Stimulated activated naive B cell treated with anti-CD40 and anti-IgM and Interleukin-4, amounts not matched to agents 10 μg/mL and 1 μg/mL and 100 μg/mL, for 72 hours (primary cell): ENCODE data around the gene ZCCHC9.

Source experiments
- ATAC-seq, 2 donors: fragments of 150-1000 bp; cut with Tn5 transposase; replicated peaks; 2 replicates each; pipeline ENCODE4 v1.10.0; 2021; ENCODE audit warnings: moderate library complexity in 1 of 2
- DNase-seq: peaks from one replicate; pipeline ENCODE4 v3.0.0; 2021
- H3K27ac Mint-ChIP-seq: one replicate; pipeline ENCODE4 v1.8.0; 2022; ENCODE audit warnings: mild to moderate bottlenecking, mixed read lengths
- H3K27me3 Mint-ChIP-seq, 2 donors: one replicate each; pipeline ENCODE4 v1.8.0; 2022; ENCODE audit warnings: mixed read lengths in 2 of 2
- H3K36me3 Mint-ChIP-seq, 2 donors: one replicate each; pipeline ENCODE4 v1.8.0; 2022; ENCODE audit warnings: mixed read lengths in 2 of 2, mild to moderate bottlenecking in 1 of 2
- H3K4me1 Mint-ChIP-seq, 2 donors: one replicate each; pipeline ENCODE4 v1.8.0; 2022; ENCODE audit warnings: mixed read lengths in 2 of 2, mild to moderate bottlenecking in 1 of 2
- H3K4me3 Mint-ChIP-seq, 2 donors: one replicate each; pipeline ENCODE4 v1.8.0; 2022; ENCODE audit warnings: mild to moderate bottlenecking in 2 of 2, mixed read lengths in 2 of 2, moderate library complexity in 1 of 2
- H3K9me3 Mint-ChIP-seq, 2 donors: one replicate each; pipeline ENCODE4 v1.8.0; 2022; ENCODE audit warnings: mixed read lengths in 2 of 2, mild to moderate bottlenecking in 1 of 2

Gene ZCCHC9

GRCh38 chr5:81355291-81356251 is 54.2 kb downstream of the ZCCHC9 start:
- no peaks in the 10 kb centered on the region for H3K9me3 Mint-ChIP-seq
- no peaks in the 10 kb centered on the region for H3K4me1 Mint-ChIP-seq
- DNase-seq (no peak), ATAC-seq (no peak)
- H3K4me3 Mint-ChIP-seq: no peak overlapping the region
- no peaks in the 10 kb centered on the region for H3K36me3 Mint-ChIP-seq
- H3K27me3 Mint-ChIP-seq: peaks cover 0 to 3% of the 10 kb centered on the region in 2 donors
- H3K27ac Mint-ChIP-seq: no peak overlapping the region

GRCh38 chr5:81359108-81359507 is 57.7 kb downstream of the ZCCHC9 start:
- Mint-ChIP-seq H3K27me3 (peaks cover 0 to 3% of the 10 kb centered on the region in 2 donors), H3K9me3 (no peaks in the 10 kb centered on the region), H3K36me3 (no peaks in the 10 kb centered on the region), H3K4me3 (no peak overlapping the region), H3K4me1 (no peaks in the 10 kb centered on the region), H3K27ac (no peak overlapping the region)
- DNase-seq (no peak), ATAC-seq (no peak)

- DNase-seq: no peak
- Mint-ChIP-seq H3K4me1 (no peaks in the 10 kb centered on the region), H3K4me3 (no peak overlapping the region), H3K27ac (no peak overlapping the region), H3K36me3 (no peaks in the 10 kb centered on the region), H3K9me3 (no peaks in the 10 kb centered on the region), H3K27me3 (peaks cover 0 to 3% of the 10 kb centered on the region in 2 donors)
- ATAC-seq: no peak
Observed at GRCh38 chr5:81359881-81360280, 58.5 kb downstream of the ZCCHC9 start.

- H3K27ac Mint-ChIP-seq: no peak overlapping the region
- peaks cover 0 to 3% of the 10 kb centered on the region in 2 donors for H3K27me3 Mint-ChIP-seq
- ATAC-seq (no peak), DNase-seq (no peak)
- H3K4me1 Mint-ChIP-seq: no peaks in the 10 kb centered on the region
- H3K4me3 Mint-ChIP-seq: no peak overlapping the region
- no peaks in the 10 kb centered on the region for H3K9me3 Mint-ChIP-seq
- no peaks in the 10 kb centered on the region for H3K36me3 Mint-ChIP-seq
Observed at GRCh38 chr5:81360640-81361039, 59.3 kb downstream of the ZCCHC9 start.

GRCh38 chr5:81361600-81361999 is 60.2 kb downstream of the ZCCHC9 start:
- Mint-ChIP-seq H3K4me3 (no peak overlapping the region), H3K27me3 (peaks cover 0 to 3% of the 10 kb centered on the region in 2 donors), H3K27ac (no peak overlapping the region), H3K4me1 (no peaks in the 10 kb centered on the region), H3K9me3 (no peaks in the 10 kb centered on the region), H3K36me3 (no peaks in the 10 kb centered on the region)
- DNase-seq: no peak
- no peak for ATAC-seq
